Astrocyte (in vitro differentiated cells and primary cell): ENCODE results near the gene PNPLA5.

ENCODE experiments used
- CTCF ChIP-seq: IDR thresholded peaks from 2 replicates; pipeline ENCODE4 v1.5.1; 2011; ENCODE audit warnings: low read depth, mild to moderate bottlenecking, inconsistent platforms, low read length, moderate library complexity; ENCODE audit not compliant: insufficient read depth
- EZH2 ChIP-seq: IDR thresholded peaks from 2 replicates; pipeline ENCODE4 v1.6.1; 2012; ENCODE audit warnings: mild to moderate bottlenecking, low read length, inconsistent platforms; ENCODE audit not compliant: insufficient read depth

GRCh38 chr22:43882122-43882767 lies 9.6 kb downstream of the PNPLA5 start:
- no peak for TF ChIP-seq CTCF
- no peak for TF ChIP-seq EZH2
